Liver (tissue), 3 donors: Measurements from ENCODE around the gene NTF3.

Source experiments
- CTCF ChIP-seq: fragments of 150-350 bp; IDR thresholded peaks from 2 replicates; pipeline ENCODE4 v1.5.1; 2017; ENCODE audit warnings: improper control_type of control experiment, low read depth, low read length; ENCODE audit not compliant: missing input control
- EGR1 ChIP-seq, 2 donors: IDR thresholded peaks; 2 replicates each; pipeline ENCODE4 v1.6.1; 2016 to 2018; ENCODE audit warnings: antibody characterized with exemption in 2 of 2, low read depth in 2 of 2
- REST ChIP-seq: IDR thresholded peaks from 2 replicates; pipeline ENCODE4 v1.6.1; 2016; ENCODE audit warnings: antibody characterized with exemption, mild to moderate bottlenecking
- donor health status: healthy.
- donor health status: healthy.

- TF ChIP-seq REST (no peak), EGR1 (IDR thresholded peaks at IDR 0.05; ENCODE audit: low read depth in 2 of 2) (no peak), CTCF (no peak)
Observed at GRCh38 chr12:5520037-5520436, 88.1 kb downstream of the NTF3 start.
